ENCODE measurements around the gene LYSMD2. TPM values are rescaled to one million over a fixed set of nuclear protein-coding genes. Genes with fewer than 3 reads are reported as not detected.
A peak's percentile ranks its signal among the peaks of the same experiment; 100 is the strongest.

Gene LYSMD2
- total RNA-seq, 6 experiments from 2014 or later: 10.0 to 16.5 (median 12.7) TPM

GRCh38 chr15:51780636-51781035 lies 43.2 kb upstream of the LYSMD2 start:
- H3K4me1 Mint-ChIP-seq (ENCODE audit: low read depth): no peaks in the 10 kb centered on the region; the same call in 1 of the 2 replicates
- no peak for DNase-seq
- H3K9me3 Mint-ChIP-seq: no peaks in the 10 kb centered on the region
- no peak overlapping the region for H3K4me3 Mint-ChIP-seq
- TF ChIP-seq CTCF (IDR thresholded peaks at IDR 0.05): no peak
- H3K27ac Mint-ChIP-seq: no peak overlapping the region
- peaks cover 18% of the 10 kb centered on the region for H3K36me3 Mint-ChIP-seq (ENCODE audit: low read depth)
- no peaks in the 10 kb centered on the region for H3K27me3 Mint-ChIP-seq (ENCODE audit: insufficient read depth)

GRCh38 chr15:51776952-51777569 lies 39.6 kb upstream of the LYSMD2 start:
- Mint-ChIP-seq H3K4me3 (no peak overlapping the region), H3K27me3 (ENCODE audit: insufficient read depth) (no peaks in the 10 kb centered on the region), H3K36me3 (ENCODE audit: low read depth) (peaks cover 8% of the 10 kb centered on the region; the same call in 1 of the 2 replicates)

GRCh38 chr15:51775967-51776816 lies 38.7 kb upstream of the LYSMD2 start:
- no peaks in the 10 kb centered on the region; the same call in 1 of the 2 replicates for H3K4me1 Mint-ChIP-seq (ENCODE audit: low read depth)
- TF ChIP-seq CTCF (IDR thresholded peaks at IDR 0.05): peak; percentile 82
- DNase-seq: peak; percentile 16
- no peaks in the 10 kb centered on the region for H3K9me3 Mint-ChIP-seq
- H3K36me3 Mint-ChIP-seq (ENCODE audit: low read depth): no peaks in the 10 kb centered on the region
- no peaks in the 10 kb centered on the region for H3K27me3 Mint-ChIP-seq (ENCODE audit: insufficient read depth)
- no peak overlapping the region for H3K4me3 Mint-ChIP-seq
- no peak overlapping the region for H3K27ac Mint-ChIP-seq

More at GRCh38 chr15:51776952-51777569, 39.6 kb upstream of the LYSMD2 start:
- Mint-ChIP-seq H3K4me1 (ENCODE audit: low read depth) (no peaks in the 10 kb centered on the region; the same call in 1 of the 2 replicates), H3K27ac (no peak overlapping the region), H3K9me3 (no peaks in the 10 kb centered on the region)
- peak; percentile 65 for DNase-seq
- TF ChIP-seq CTCF (IDR thresholded peaks at IDR 0.05): peak; percentile 88

- H3K4me1 Mint-ChIP-seq (ENCODE audit: low read depth): no peaks in the 10 kb centered on the region
- no peak overlapping the region for H3K4me3 Mint-ChIP-seq
- peaks cover 4% of the 10 kb centered on the region; the same call in 1 of the 2 replicates for H3K36me3 Mint-ChIP-seq (ENCODE audit: low read depth)
- no peaks in the 10 kb centered on the region for H3K9me3 Mint-ChIP-seq
- no peak for DNase-seq
- no peaks in the 10 kb centered on the region for H3K27me3 Mint-ChIP-seq (ENCODE audit: insufficient read depth)
- TF ChIP-seq CTCF (IDR thresholded peaks at IDR 0.05): no peak
- H3K27ac Mint-ChIP-seq: no peak overlapping the region
Measured at GRCh38 chr15:51774916-51775315, 37.5 kb upstream of the LYSMD2 start.

- Mint-ChIP-seq H3K4me1 (ENCODE audit: low read depth) (no peaks in the 10 kb centered on the region), H3K9me3 (no peaks in the 10 kb centered on the region), H3K4me3 (no peak overlapping the region), H3K27ac (no peak overlapping the region), H3K36me3 (ENCODE audit: low read depth) (peaks cover 4% of the 10 kb centered on the region; the same call in 1 of the 2 replicates), H3K27me3 (ENCODE audit: insufficient read depth) (no peaks in the 10 kb centered on the region)
- no peak for DNase-seq
- TF ChIP-seq CTCF (IDR thresholded peaks at IDR 0.05): no peak
Measured at GRCh38 chr15:51771773-51772172, 34.3 kb upstream of the LYSMD2 start.
